ENCODE results near the gene NEK10.

- TF ChIP-seq CTCF (IDR thresholded peaks at IDR 0.05 in 2 of 3, conservative IDR thresholded peaks at IDR 0.05 in 1 of 3; ENCODE audit: borderline replicate concordance in 1 of 3, insufficient read depth in 1 of 3, low read depth in 2 of 3, low read length in 2 of 3) (no peak), REST (IDR thresholded peaks at IDR 0.05; ENCODE audit: low read depth) (no peak), EZH2phosphoT487 (IDR thresholded peaks at IDR 0.05; ENCODE audit: borderline replicate concordance) (no peak), TCF7L2 (IDR thresholded peaks at IDR 0.05; ENCODE audit: borderline replicate concordance, extremely low read depth, insufficient read depth, insufficient read length) (no peak), EZH2 (IDR thresholded peaks at IDR 0.05) (no peak), SP1 (IDR thresholded peaks at IDR 0.05; ENCODE audit: low read depth) (no peak), ZBTB33 (IDR thresholded peaks at IDR 0.05; ENCODE audit: extremely low read depth, insufficient replicate concordance, low read length) (no peak), POLR2A (IDR thresholded peaks at IDR 0.05; ENCODE audit: borderline replicate concordance, extremely low read depth, insufficient read depth, insufficient read length) (no peak)
These were observed 25.0 kb downstream of the NEK10 start for GRCh38 chr3:27344192-27344591.
